ENCODE data around the gene KLF5.

KLF5 gene

GRCh38 chr13:73082471-73082870 lies 23.7 kb downstream of the KLF5 start:
- no peak for TF ChIP-seq CEBPB (IDR thresholded peaks at IDR 0.05)
- TF ChIP-seq TEAD4 (IDR thresholded peaks at IDR 0.05) = no peak
- no peak for TF ChIP-seq TAF1 (IDR thresholded peaks at IDR 0.05; ENCODE audit: low read depth)
- TF ChIP-seq, protein P1, sequence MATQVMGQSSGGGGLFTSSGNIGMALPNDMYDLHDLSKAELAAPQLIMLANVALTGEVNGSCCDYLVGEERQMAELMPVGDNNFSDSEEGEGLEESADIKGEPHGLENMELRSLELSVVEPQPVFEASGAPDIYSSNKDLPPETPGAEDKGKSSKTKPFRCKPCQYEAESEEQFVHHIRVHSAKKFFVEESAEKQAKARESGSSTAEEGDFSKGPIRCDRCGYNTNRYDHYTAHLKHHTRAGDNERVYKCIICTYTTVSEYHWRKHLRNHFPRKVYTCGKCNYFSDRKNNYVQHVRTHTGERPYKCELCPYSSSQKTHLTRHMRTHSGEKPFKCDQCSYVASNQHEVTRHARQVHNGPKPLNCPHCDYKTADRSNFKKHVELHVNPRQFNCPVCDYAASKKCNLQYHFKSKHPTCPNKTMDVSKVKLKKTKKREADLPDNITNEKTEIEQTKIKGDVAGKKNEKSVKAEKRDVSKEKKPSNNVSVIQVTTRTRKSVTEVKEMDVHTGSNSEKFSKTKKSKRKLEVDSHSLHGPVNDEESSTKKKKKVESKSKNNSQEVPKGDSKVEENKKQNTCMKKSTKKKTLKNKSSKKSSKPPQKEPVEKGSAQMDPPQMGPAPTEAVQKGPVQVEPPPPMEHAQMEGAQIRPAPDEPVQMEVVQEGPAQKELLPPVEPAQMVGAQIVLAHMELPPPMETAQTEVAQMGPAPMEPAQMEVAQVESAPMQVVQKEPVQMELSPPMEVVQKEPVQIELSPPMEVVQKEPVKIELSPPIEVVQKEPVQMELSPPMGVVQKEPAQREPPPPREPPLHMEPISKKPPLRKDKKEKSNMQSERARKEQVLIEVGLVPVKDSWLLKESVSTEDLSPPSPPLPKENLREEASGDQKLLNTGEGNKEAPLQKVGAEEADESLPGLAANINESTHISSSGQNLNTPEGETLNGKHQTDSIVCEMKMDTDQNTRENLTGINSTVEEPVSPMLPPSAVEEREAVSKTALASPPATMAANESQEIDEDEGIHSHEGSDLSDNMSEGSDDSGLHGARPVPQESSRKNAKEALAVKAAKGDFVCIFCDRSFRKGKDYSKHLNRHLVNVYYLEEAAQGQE (IDR thresholded peaks at IDR 0.05; ENCODE audit: low read depth) = no peak
- TF ChIP-seq RAD21 (IDR thresholded peaks at IDR 0.05; ENCODE audit: low read depth) = peak; percentile 20; the same call in 1 of the 2 replicates
- TF ChIP-seq, protein P2, sequence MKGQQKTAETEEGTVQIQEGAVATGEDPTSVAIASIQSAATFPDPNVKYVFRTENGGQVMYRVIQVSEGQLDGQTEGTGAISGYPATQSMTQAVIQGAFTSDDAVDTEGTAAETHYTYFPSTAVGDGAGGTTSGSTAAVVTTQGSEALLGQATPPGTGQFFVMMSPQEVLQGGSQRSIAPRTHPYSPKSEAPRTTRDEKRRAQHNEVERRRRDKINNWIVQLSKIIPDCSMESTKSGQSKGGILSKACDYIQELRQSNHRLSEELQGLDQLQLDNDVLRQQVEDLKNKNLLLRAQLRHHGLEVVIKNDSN (IDR thresholded peaks at IDR 0.05) = no peak
- TF ChIP-seq NFIC (IDR thresholded peaks at IDR 0.05) = no peak
- TF ChIP-seq EP300 (IDR thresholded peaks at IDR 0.05; ENCODE audit: borderline replicate concordance) = peak; percentile 60; the same call in 1 of the 2 replicates
- TF ChIP-seq YY1 (IDR thresholded peaks at IDR 0.05; ENCODE audit: low read depth) = no peak
- no peak for TF ChIP-seq FOXM1 (IDR thresholded peaks at IDR 0.05; ENCODE audit: borderline replicate concordance, low read depth)
- peak; percentile 58 for TF ChIP-seq MAX (IDR thresholded peaks at IDR 0.05)
- TF ChIP-seq CREB1 (IDR thresholded peaks at IDR 0.05; ENCODE audit: low read depth) = no peak
- peak; percentile 48; the same call in 1 of the 2 replicates for TF ChIP-seq EGR1 (IDR thresholded peaks at IDR 0.05)
- TF ChIP-seq TCF12 (IDR thresholded peaks at IDR 0.05; ENCODE audit: low read depth) = peak; percentile 46; the same call in 1 of the 2 replicates
- TF ChIP-seq ZBTB7A (IDR thresholded peaks at IDR 0.05; ENCODE audit: low read depth) = no peak

DNA sequence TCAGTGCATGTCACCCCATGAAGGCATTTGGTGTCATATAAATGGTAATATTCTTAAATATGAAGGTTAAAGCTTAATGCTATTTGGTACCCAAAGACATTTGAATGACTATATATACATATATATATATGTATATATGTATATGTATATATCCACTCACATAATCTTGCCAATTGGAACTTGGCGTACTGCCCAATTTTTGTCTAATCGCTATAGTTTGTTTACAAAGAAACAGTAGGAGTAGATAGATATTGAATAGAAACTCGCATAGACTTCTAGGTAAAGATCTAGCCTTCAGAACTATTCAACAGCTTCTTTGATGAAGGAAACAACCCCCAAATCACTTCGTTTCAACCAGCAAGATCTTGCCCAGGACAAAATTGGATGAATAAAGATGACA lies 24.1 kb downstream of the KLF5 start:
- TF ChIP-seq TAF1 (IDR thresholded peaks at IDR 0.05; ENCODE audit: low read depth) (no peak), NFIC (IDR thresholded peaks at IDR 0.05) (peak; percentile 33; the same call in 1 of the 2 replicates)

- TF ChIP-seq, protein P1 (IDR thresholded peaks at IDR 0.05; ENCODE audit: low read depth) = no peak
- TF ChIP-seq YY1 (IDR thresholded peaks at IDR 0.05; ENCODE audit: low read depth) (no peak), TAF1 (IDR thresholded peaks at IDR 0.05; ENCODE audit: low read depth) (no peak), EP300 (IDR thresholded peaks at IDR 0.05; ENCODE audit: borderline replicate concordance) (no peak), MAX (IDR thresholded peaks at IDR 0.05) (no peak), CEBPB (IDR thresholded peaks at IDR 0.05) (no peak), EGR1 (IDR thresholded peaks at IDR 0.05) (no peak), TCF12 (IDR thresholded peaks at IDR 0.05; ENCODE audit: low read depth) (no peak), CREB1 (IDR thresholded peaks at IDR 0.05; ENCODE audit: low read depth) (no peak), TEAD4 (IDR thresholded peaks at IDR 0.05) (no peak), NFIC (IDR thresholded peaks at IDR 0.05) (no peak)
These were observed 29.6 kb downstream of the KLF5 start for GRCh38 chr13:73088332-73088935.

- no peak for TF ChIP-seq CEBPB (IDR thresholded peaks at IDR 0.05)
- no peak for TF ChIP-seq EP300 (IDR thresholded peaks at IDR 0.05; ENCODE audit: borderline replicate concordance)
These were observed 30.4 kb downstream of the KLF5 start for GRCh38 chr13:73089213-73089612.

GRCh38 chr13:73090116-73090822 lies 31.5 kb downstream of the KLF5 start:
- TF ChIP-seq YY1 (IDR thresholded peaks at IDR 0.05; ENCODE audit: low read depth) = no peak
- no peak for TF ChIP-seq ZBTB7A (IDR thresholded peaks at IDR 0.05; ENCODE audit: low read depth)
- TF ChIP-seq MAX (IDR thresholded peaks at IDR 0.05) = peak; percentile 59
- TF ChIP-seq, protein P1 (IDR thresholded peaks at IDR 0.05; ENCODE audit: low read depth) = no peak
- no peak for TF ChIP-seq TAF1 (IDR thresholded peaks at IDR 0.05; ENCODE audit: low read depth)
- peak; percentile 67 for TF ChIP-seq NFIC (IDR thresholded peaks at IDR 0.05)
- TF ChIP-seq, protein P2 (IDR thresholded peaks at IDR 0.05) = no peak
- TF ChIP-seq TCF12 (IDR thresholded peaks at IDR 0.05; ENCODE audit: low read depth) = peak; percentile 93
- 0 out of 2 replicates have a peak, but pooled peaks have one; percentile 45 for TF ChIP-seq CEBPB (IDR thresholded peaks at IDR 0.05)
- TF ChIP-seq EGR1 (IDR thresholded peaks at IDR 0.05) = no peak
- no peak for TF ChIP-seq CREB1 (IDR thresholded peaks at IDR 0.05; ENCODE audit: low read depth)
- TF ChIP-seq TEAD4 (IDR thresholded peaks at IDR 0.05) = peak; percentile 90
- TF ChIP-seq FOXM1 (IDR thresholded peaks at IDR 0.05; ENCODE audit: borderline replicate concordance, low read depth) = peak; percentile 85
- TF ChIP-seq EP300 (IDR thresholded peaks at IDR 0.05; ENCODE audit: borderline replicate concordance) = peak; percentile 94
- TF ChIP-seq RAD21 (IDR thresholded peaks at IDR 0.05; ENCODE audit: low read depth) = no peak
